GM19239 (cell line): Measurements from ENCODE around the gene SLC29A1.
"Not testable (repeated sequence)": the region's sequence is repeated elsewhere in the genome, so short reads cannot be mapped to it uniquely, and the experiment has no call there.

Source experiments
- DNase-seq: peaks from one replicate; pipeline ENCODE4 v3.0.0; 2011; ENCODE audit warnings: low spot score; ENCODE audit not compliant: insufficient read length
- FAIRE-seq: peaks from 2 replicates; lab custom pipeline; 2011; peaks lifted over from hg19 to GRCh38; lab: Jason Lieb, UNC

SLC29A1 gene

GRCh38 chr6:44221291-44221960, 2.0 kb upstream of the SLC29A1 start:
- FAIRE-seq (no peak), DNase-seq (peak; percentile 78)

DNA sequence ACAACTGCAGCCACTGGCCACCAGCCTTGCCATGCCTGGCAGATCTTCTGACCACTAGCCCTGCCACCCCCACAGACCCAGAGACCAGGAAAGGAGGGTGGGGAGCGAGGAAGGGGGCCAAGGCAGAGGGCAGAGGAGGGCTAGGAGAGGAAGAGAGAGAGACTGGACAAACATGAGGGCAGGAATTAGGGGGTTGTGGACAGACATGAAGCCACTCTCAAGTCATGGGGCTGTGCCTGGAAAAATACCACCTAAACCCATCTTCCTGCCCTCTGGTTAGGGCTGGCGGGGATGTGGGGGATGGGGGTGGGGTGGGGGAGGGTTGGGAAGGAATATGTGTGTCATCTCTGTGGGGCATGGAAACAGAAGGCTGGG, 1.4 kb upstream of the SLC29A1 start:
- DNase-seq, result no peak
- FAIRE-seq, result no peak

DNA sequence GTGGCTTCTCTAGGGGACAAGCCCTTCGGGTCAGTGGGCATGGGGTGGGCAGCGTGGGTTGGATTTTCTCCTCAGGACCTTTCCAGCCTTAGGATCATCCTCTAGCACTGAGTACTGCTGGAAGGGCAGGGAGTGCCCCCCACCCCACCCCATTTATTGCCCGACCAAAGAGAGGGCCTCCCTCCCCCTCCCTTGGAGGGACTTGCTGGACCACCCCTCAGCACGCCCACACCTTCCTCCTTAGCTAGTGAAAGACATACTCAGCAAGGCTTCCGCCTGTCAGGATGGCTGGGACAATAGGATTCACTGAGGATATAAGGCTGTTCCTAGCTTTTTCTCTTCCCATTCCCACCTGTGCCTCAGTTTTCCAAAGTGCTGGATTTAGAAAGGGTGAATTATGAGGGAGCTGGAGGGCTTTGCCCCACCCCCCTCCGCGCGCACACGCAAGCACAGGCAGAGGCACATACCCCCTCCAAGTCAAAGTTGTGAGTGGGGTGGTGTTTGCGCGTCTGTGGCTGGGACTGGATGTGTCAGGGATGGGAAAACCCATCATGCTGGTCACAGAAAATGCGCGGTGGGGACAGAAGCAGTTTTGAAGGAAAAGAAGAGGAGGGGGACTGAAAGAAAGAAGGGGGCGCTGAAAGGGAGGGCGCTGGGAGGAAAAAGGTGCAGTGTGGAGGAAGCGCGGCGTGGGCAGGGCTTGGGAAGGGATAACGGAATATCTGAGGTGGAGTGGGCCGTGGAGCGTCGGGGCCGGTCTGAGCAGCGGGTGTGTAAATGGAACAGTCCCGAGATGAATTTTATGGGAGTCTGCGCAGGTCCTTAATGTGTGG, 693 bp upstream of the SLC29A1 start:
- no peak for FAIRE-seq
- DNase-seq, result no peak

GRCh38 chr6:44224029-44224964, 902 bp downstream of the SLC29A1 start:
- FAIRE-seq, result no peak
- DNase-seq, result no peak

- no peak for DNase-seq
- no peak for FAIRE-seq
These were observed 1.5 kb downstream of the SLC29A1 start for GRCh38 chr6:44224965-44225305.

- no peak for FAIRE-seq
- no peak for DNase-seq
These were observed 2.4 kb downstream of the SLC29A1 start for GRCh38 chr6:44225579-44226325.

DNA sequence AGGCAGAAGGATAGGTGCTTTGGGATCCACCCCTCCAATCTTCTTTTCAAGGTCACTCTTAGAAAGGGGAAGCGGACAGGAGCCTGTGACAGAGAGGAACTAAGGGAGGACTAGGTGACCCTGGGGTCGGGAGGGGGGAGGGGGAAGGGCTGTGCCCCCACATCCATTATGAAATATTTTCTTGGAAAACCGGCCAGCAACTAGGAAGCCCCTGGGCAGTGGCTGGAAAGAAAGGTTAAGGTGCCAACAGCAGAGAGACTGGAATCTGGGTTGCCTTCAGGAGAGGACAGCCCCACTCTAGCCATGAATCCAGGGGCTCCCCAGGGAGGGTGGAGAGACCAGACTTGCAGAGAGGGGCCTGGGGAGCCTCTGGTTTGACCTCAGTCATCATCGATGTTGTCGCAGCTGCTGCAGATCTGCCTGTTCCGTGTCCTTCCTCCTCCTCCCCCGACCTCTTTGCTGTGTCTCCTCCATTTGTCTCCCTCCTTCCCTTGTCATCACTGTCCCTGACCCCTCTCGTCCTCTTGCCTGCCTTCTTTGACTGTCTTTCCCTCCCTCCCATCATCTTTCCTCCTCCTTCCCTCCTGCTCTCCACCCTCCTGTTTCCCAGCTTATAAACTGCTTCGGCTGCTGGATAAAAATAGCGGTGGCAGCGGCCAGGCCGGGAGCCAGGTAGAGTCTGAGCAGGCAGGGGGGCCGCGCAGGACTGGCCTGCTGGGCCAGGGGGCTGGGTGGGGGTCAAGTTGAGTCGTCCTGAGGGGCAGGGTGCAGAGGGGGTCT, 3.2 kb downstream of the SLC29A1 start:
- DNase-seq (no peak), FAIRE-seq (no peak)

DNA sequence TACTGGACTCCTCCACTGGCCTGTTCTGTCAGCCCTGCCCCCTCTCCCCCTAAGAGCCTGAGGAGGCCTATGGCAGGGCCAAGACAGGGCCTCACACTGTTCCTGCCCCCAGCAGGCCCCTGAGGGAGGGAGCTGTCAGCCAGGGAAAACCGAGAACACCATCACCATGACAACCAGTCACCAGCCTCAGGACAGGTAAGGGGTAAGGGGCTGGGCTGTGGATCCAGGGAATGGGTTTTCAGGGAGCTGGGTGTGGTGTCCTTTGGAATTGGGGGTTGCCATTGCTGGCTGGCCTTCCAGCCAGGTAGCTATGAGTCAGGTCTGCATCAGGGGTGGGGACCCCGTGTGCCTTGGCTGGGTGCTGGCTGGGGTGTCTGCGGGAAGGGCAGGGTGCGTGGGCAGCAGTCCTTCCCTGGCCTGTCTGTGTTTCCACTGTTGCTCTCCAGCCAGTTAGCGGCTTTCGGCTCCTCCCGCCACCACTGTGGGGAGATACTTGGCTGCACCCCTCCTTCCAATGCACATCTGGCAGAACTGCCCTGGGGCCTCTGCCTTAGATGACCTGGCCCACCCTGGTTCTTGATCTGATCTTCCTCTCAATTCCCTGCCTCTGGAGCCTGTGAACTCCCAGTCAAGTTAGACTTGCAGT, 3.9 kb downstream of the SLC29A1 start:
- DNase-seq (no peak), FAIRE-seq (no peak)

DNA sequence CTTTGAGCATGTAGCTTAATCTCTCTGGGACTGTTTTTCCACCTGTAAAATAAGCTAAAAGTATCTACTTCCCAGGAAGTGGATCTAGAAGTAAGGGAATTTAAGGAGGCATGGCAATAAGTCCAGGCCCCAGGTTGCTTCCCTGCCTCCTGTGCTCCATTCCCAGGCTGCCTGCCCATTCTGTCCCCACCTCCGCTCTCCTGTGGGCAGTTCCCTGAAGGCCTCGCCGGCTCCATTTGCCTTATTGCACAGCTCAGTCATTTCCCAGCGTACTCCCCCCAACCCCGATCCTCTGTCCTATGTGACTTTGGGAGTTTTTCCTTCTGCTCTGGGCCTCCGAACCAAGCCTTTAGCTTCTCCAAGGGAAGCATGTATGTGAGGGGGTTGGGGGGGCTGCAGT, 4.6 kb downstream of the SLC29A1 start:
- DNase-seq (no peak), FAIRE-seq (no peak)

DNA sequence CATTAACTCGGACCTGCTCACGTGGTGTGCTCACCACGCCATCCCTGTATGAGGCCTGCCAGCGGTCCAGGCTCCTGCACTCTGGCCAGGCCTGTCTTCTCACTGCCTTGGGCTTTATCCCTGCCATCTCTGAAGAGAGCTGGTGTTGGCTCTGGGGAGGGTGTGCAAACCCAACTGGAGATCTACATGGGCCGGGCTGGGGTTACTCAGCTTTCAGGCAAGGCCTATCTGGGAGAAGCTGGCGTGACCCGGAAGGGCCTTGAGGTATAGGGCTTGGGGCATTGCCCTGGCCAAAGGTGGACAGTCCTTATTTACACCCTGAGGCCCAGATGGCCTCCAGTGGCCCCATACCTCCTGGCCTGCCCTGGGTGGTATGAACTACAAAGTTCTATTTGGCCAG, 5.0 kb downstream of the SLC29A1 start:
- DNase-seq (no peak), FAIRE-seq (no peak)

DNA sequence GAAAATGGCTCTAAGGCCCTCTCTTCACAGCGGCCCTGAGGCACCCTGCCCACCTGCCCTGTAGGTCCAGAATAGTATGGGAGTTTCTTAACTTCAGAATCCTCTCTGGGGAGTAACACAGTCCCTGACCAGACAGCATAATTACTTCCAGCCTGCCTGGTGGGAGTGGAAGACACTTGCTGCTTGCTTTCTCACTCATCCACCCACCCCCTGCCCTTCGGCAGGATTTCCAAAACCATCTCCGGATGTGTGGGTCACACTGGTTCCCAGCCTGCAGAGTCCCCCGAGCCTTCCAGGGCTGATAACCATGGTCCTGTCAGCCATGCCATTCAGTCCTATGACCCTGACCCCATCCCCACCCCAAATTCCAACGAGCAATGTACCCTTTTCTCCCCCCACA, 5.4 kb downstream of the SLC29A1 start:
- no peak for FAIRE-seq
- DNase-seq, result no peak

DNA sequence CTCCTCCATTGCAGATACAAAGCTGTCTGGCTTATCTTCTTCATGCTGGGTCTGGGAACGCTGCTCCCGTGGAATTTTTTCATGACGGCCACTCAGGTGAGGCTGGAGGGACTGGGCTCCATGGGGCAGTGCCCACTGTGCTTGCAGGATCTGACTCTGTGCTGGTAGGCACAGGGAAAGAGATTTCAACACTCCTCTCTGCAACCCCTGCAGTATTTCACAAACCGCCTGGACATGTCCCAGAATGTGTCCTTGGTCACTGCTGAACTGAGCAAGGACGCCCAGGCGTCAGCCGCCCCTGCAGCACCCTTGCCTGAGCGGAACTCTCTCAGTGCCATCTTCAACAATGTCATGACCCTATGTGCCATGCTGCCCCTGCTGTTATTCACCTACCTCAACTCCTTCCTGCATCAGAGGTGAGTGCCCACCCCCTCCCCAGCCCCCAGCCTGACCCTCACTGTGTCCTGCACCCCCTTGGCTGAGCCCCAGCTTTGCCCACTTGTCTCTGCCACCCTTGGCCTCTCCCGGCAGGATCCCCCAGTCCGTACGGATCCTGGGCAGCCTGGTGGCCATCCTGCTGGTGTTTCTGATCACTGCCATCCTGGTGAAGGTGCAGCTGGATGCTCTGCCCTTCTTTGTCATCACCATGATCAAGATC, 6.1 kb downstream of the SLC29A1 start:
- no peak for FAIRE-seq
- DNase-seq, result no peak

DNA sequence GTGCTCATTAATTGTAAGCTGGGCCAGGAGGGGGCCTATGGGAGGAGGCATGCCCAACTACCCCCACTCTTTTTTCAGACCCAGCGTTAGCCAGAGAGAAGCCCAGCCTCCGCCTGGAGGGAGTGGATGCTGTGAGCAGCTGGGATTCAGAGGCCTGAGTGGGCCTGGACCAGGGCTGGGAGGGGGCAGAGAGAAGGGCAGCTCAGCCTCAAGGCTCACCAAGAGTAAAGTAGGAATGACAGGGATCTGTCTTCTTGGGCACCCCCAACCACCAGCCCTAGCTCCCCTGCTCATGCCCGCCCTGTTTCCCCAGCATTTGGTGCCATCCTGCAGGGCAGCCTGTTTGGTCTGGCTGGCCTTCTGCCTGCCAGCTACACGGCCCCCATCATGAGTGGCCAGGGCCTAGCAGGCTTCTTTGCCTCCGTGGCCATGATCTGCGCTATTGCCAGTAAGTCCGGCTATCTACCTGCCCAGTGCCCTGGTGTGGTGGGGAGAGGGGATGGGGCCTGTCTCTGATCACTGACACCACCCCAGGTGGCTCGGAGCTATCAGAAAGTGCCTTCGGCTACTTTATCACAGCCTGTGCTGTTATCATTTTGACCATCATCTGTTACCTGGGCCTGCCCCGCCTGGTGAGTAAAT, 6.8 kb downstream of the SLC29A1 start:
- FAIRE-seq (no peak), DNase-seq (no peak)

DNA sequence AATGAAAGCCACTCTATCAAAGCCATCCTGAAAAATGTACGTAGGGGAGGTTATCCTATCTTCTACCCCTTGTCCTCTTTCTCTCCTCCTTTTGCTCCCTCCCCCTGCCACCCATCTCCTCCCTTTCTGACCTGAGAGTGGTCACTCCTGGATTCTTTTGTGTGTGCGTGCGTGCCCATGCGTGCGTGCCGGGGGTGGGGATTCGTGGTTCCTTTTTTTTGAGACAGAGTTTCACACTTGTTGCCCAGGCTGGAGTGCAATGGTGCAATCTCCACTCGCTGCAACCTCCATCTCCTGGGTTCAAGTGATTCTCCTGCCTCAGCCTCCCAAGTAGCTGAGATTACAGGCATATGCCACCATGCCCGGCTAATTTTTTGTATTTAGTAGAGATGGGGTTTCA, 8.0 kb downstream of the SLC29A1 start:
- FAIRE-seq, DNase-seq: not testable (repeated sequence)

DNA sequence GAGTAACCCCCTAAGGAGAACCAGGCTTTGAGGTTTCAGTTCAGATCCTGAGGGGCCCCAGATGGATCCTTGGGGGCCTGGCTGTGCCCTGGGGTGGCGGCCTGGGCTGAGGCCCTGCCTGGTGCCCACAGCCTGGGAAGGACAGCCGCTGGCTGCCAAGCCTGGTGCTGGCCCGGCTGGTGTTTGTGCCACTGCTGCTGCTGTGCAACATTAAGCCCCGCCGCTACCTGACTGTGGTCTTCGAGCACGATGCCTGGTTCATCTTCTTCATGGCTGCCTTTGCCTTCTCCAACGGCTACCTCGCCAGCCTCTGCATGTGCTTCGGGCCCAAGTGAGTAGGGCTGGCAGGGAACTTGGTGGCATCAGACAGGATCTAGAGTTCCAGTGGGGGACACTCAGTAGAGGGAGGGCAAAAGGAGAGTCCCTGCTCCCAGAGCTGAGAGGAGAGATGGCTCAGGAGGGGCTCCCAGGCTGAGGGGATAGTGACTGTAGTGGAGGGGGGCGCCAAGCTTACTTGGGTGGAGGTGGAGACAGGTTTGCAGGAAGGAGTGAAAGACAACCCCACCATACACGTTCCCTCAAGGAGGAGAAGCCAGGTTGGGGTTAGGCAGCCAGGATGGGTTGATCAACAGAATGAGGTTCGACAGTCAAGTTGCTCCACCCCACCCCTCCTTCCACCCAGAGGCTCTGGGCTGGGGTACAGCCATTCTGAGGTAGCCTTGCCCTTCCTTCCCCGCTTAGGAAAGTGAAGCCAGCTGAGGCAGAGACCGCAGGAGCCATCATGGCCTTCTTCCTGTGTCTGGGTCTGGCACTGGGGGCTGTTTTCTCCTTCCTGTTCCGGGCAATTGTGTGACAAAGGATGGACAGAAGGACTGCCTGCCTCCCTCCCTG, 9.5 kb downstream of the SLC29A1 start:
- FAIRE-seq, result no peak
- no peak for DNase-seq

GRCh38 chr6:44233567-44234100, 10.2 kb downstream of the SLC29A1 start:
- FAIRE-seq, result no peak
- no peak for DNase-seq
